GM21529 (cell line): ENCODE results near the gene ABCB4.
"Not testable (repeated sequence)": the region's sequence is repeated elsewhere in the genome, so short reads cannot be mapped to it uniquely, and the experiment has no call there.

ENCODE experiments used
- ATAC-seq: cut with Tn5 transposase; IDR thresholded peaks from one replicate; pipeline ENCODE4 v1.9.1; 2021; ENCODE audit not compliant: unreplicated experiment

ABCB4 gene

GRCh38 chr7:87479951-87480350, 4.5 kb upstream of the ABCB4 start:
- ATAC-seq = no peak

- no peak for ATAC-seq
Observed at GRCh38 chr7:87476179-87476557, 688 bp upstream of the ABCB4 start.

- peak; percentile 79 for ATAC-seq
Observed at GRCh38 chr7:87474533-87475358, 734 bp downstream of the ABCB4 start.

- peak; percentile 11 for ATAC-seq
Observed at GRCh38 chr7:87473986-87474385, 1.5 kb downstream of the ABCB4 start.

- no peak for ATAC-seq
Observed at GRCh38 chr7:87473192-87473591, 2.3 kb downstream of the ABCB4 start.

GRCh38 chr7:87471473-87471872, 4.0 kb downstream of the ABCB4 start:
- no peak for ATAC-seq

- not testable (repeated sequence) for ATAC-seq
Observed at GRCh38 chr7:87469204-87469603, 6.3 kb downstream of the ABCB4 start.

- not testable (repeated sequence) for ATAC-seq
Observed at GRCh38 chr7:87465534-87465880, 10.0 kb downstream of the ABCB4 start.

- not testable (repeated sequence) for ATAC-seq
Observed at GRCh38 chr7:87464830-87465533, 10.5 kb downstream of the ABCB4 start.

- no peak for ATAC-seq
Observed at GRCh38 chr7:87463982-87464381, 11.5 kb downstream of the ABCB4 start.

- ATAC-seq = not testable (repeated sequence)
Observed at GRCh38 chr7:87460444-87460843, 15.0 kb downstream of the ABCB4 start.

GRCh38 chr7:87459941-87460340, 15.5 kb downstream of the ABCB4 start:
- no peak for ATAC-seq

GRCh38 chr7:87458148-87458547, 17.3 kb downstream of the ABCB4 start:
- no peak for ATAC-seq

GRCh38 chr7:87456247-87456646, 19.2 kb downstream of the ABCB4 start:
- no peak for ATAC-seq

- no peak for ATAC-seq
Observed at GRCh38 chr7:87452279-87452678, 23.2 kb downstream of the ABCB4 start.

- ATAC-seq = no peak
Observed at GRCh38 chr7:87451187-87451586, 24.3 kb downstream of the ABCB4 start.

- ATAC-seq = no peak
Observed at GRCh38 chr7:87450706-87451105, 24.8 kb downstream of the ABCB4 start.

GRCh38 chr7:87448388-87448787, 27.1 kb downstream of the ABCB4 start:
- no peak for ATAC-seq

GRCh38 chr7:87447116-87447635, 28.3 kb downstream of the ABCB4 start:
- ATAC-seq = no peak

GRCh38 chr7:87445897-87446296, 29.6 kb downstream of the ABCB4 start:
- peak; percentile 96 for ATAC-seq

GRCh38 chr7:87435546-87435945, 39.9 kb downstream of the ABCB4 start:
- ATAC-seq = no peak

- ATAC-seq = no peak
Observed at GRCh38 chr7:87432536-87432935, 42.9 kb downstream of the ABCB4 start.
